ENCODE measurements around the gene TTC28.
"Not testable (repeated sequence)": the region's sequence is repeated elsewhere in the genome, so short reads cannot be mapped to it uniquely, and the experiment has no call there.

TTC28 gene

DNA sequence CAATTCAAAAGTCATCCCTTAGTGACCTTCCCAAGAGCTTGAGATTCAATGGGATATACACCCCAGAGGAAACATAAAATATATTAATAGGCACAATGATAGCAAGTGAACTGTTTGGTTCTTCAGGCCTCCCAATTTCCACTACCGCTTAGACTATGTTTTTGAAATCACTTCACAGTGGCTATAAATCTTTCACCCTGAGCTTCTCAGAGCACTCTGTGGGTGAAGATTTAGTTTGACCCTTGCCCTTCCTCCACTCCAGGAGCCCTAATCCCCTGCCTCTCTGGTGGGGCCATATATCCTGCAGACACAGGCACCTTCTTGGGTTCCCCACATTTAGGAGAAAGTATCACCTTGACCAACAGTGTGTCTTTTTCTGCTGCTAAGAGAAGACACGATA, 573.7 kb downstream of the TTC28 start:
- DNase-seq (ENCODE audit: low read depth in 2 of 2) = no peak

DNA sequence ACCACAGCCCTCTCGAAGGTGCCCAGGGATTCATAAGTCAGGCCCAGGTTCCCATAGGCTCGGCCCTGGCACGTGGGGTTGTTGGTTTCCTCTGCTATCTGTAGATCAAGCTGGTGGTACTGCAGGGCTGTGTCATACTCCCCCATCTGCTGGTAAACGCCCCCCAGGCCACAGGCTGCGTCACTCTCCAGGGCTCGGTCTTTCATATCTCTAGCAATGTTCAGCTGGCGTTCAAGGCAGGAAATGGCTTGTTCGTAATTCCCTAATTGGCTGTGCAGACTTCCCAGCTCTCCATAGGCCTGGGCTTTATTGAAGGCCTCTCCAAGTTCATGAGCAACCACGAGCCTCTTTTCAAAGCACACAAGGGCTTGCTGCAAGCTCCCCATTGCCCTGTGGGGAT, 574.2 kb downstream of the TTC28 start:
- no peak for DNase-seq (ENCODE audit: low read depth in 2 of 2)

DNA sequence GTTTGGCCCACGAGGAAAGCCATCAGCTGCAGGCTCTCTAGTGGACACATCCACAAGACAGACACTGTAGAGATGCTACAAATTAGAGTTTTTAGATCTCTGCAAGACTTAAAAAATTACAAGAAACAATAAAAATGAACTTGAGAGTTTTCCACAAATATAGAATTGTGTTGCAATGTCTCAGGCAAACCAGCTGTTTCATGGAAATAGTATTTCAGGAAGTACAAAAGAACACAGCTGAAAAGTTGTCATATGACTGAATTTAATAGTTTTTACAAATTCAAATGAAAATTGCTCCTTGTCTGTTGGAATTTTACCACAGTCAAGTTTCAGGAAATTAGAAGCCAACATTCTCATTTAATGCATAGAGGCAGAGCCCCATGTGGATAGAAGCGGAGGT, 576.0 kb downstream of the TTC28 start:
- no peak for DNase-seq (ENCODE audit: low read depth in 2 of 2)

DNA sequence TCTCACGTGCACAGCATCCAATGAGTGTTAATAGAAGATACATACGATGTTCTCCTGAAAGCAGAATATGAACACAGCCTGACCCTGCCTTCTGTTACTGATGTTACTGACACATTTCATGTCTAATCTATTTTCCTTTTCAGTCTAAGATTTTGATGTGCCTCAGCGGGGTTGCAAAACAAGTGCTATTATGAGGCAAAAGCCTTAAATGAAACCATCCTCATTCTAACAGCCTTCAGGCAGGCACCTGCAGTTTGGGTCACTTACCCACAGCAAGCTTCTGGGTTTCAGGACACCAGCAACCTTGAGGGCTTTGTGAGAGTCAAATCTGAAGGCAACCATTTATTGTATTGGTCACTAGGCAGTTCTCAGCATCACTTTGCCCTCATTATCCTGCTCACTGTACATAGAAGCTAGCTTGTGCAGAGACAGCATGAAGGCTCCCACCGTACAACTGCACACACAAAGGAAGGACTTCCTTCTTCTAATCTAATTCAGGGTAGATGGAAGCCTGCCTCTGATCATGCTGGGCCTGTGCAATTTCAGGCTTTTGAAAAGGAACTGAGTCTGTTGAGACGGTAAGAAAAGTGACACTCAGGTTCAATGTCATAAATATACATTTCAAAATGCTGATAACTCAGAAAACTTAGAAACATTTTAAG, 577.4 kb downstream of the TTC28 start:
- DNase-seq (ENCODE audit: low read depth in 2 of 2) = no peak

DNA sequence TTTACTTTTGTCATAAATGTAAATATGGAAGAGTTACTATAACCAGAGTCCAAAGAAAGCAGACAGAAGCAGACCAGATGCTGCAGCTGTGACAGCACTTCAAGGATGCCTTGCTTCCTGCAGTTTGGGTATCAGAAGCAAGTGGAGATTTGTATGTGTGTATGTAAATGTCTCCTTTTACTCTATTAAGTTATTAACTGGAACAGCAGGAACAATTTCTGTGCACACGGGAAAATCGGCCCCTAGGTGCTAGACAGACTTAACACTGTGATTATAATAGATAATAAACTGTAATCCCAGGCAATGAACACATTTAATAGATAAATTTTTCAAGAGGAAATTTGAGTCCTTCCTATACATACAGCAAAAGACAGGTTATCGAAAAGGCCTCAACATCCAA, 582.0 kb downstream of the TTC28 start:
- DNase-seq (ENCODE audit: low read depth in 2 of 2) = no peak

DNA sequence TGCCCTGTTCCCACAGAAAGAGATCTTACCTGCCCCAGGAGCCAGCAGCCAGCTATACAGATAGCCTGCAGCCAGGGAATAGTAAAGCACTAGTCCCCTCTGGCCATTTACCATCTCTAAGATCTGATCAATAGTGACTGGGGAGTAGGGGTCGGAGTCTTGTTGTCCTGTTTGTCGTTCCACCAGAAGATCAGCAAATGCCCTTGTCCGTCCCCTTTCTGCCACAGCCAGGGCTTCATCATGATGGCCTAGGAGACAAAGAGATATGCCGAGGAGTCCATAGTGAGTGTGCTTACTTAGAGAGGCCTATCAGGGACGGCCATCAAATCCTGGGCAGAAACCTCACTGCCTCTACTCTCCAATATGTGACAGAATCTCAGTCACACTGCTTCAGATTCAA, 583.5 kb downstream of the TTC28 start:
- no peak for DNase-seq (ENCODE audit: low read depth in 2 of 2)

DNA sequence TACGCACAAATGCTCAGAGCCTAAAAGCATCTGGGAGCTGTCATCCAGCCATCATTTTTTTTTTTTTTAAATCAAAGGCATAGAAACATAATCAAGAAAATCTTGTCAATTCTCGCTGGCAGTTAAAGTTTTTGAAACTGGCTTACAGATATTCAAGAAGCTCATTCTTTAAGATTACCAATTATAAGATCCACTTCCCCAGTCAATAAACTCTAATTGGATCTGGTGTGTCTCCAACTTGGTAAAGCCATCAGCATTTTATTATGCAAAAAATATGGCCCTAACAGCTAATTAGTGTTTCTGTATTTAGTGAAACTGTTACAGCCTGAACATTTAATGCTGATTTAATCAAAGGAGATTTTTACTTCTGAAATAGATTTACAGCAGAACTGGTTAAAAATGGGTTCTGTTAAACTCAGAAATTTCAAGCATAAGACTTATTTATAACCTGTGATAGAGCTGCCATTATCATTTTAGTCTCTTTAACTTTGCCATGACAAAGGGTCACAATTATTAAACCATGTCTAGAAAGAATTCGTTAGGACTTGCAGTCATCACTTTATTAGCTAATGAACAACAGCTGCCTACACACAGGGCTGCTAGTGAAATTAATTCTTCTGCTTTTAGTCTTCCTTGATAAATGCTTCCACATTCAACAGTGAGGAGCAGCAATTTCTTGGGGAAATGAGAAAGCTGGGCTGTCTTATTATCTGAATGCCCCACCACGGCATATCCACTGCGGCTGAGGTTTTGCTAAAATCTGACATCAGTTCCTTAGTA, 584.1 kb downstream of the TTC28 start:
- no peak for DNase-seq (ENCODE audit: low read depth in 2 of 2)

DNA sequence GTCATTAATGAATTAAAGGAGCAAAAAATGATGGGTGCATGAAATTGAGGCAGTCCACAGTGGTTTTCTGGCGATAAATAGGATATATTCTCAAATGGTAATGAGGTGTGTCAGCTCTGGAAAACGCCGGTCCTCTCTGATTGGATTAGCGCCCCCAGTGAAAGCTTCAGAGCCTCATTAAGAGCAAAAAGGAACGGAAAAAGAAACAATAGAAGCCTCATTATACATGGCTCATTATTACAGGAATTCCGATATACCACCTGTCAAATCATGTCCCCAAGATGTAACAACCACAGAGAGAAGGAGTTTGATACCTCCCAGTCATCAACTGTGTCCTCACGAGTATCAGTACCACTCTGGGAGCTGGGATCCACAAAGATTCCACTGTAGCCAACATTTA, 584.9 kb downstream of the TTC28 start:
- DNase-seq (ENCODE audit: low read depth in 2 of 2) = no peak

DNA sequence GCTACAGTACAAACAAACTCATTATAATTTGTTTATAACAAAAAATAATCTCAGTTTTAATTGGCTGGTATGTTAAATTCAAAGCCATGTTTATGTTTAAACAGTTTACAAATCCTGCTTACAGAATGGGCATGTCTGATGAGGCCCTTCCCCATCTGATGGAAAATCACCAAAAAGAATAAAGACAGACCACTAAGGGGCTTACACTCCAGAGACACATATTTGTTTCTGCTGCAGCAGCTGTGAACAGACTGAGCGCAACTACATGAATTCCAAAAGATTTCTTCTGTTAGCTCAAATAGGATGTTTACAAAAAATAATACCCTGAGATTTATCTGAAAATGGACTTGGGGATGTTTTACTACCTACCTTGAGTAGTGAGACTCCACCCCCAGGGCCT, 585.9 kb downstream of the TTC28 start:
- no peak for DNase-seq (ENCODE audit: low read depth in 2 of 2)

DNA sequence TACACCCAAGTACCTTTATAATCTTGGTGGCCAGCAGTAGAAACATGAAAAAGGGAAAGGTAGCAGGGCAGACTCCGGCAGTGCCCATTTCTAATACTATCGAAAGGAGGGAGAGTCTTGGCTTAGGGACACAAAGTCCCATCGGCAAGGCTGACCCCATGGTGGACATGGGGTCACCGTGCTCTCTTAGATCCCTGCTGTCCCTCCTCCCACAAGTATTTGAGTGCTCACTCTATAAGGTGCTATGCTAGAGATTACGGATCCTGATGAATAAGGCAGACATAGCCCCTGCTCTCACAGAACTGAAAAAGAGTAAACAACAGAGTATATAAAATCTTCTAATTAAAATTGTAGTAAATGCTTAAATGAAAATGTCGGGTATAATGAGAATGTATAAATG, 588.2 kb downstream of the TTC28 start:
- DNase-seq (ENCODE audit: low read depth in 2 of 2) = no peak

DNA sequence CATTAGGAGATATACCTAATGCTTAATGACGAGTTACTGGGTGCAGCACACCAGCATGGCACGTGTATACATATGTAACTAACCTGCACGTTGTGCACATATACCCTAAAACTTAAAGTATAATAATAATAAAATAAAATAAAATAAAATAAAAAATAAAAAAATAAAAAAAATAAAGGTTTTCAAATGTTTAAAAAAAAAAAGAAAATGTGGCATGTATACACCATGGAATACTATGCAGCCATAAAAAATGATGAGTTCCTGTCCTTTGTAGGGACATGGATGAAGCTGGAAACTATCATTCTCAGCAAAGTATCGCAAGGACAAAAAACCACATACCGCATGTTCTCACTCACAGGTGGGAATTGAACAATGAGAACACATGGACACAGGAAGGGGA, 590.1 kb downstream of the TTC28 start:
- DNase-seq (ENCODE audit: low read depth in 2 of 2) = not testable (repeated sequence)

DNA sequence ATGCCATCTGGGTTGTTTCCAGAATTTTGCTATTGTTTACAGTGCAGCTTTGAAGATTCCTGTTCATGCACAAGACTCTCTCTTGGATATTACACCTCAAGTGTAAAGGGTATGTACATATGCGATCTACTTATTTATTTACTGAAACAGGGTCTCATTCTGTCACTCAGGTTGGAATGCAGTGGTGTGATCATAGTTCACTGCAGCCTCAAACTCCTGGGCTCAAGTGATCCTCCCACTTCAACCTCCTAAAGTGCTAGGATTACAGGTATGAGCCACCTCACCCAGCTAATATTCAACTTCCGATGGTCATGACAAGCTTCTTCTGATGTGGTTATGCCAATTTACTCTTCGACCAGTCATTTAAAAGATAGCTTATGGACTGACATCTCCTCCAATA, 602.5 kb downstream of the TTC28 start:
- no peak for DNase-seq (ENCODE audit: low read depth in 2 of 2)

DNA sequence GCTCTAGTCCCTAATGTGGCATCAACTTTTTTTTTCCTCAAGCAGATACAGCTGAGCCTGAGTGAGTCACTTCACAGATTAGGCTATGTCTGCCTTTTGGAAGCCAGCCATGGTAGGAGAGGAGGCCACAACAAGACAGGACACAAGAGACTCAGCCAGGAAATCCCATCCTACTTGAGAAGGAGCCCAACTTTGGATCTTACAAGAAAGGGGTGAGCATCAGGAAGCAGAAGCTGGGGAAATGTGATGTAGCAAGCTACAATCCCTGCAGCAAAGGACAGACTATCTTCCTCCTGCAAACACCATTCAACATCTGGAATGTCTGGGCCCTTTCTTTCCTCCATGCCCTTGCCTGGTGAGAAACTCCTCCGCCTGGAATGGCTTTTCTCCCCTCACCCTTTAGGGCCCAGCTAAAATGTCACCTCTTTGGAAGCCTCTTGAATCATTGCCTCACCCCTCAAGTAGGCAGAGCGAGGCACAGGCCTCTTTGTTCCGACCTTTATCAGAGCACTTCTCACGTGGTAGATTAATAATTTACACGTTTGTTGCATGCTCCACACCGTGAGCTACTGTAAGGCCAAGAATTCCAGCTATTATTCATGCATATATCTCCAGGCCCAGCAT, 604.2 kb downstream of the TTC28 start:
- DNase-seq (ENCODE audit: low read depth in 2 of 2) = no peak

DNA sequence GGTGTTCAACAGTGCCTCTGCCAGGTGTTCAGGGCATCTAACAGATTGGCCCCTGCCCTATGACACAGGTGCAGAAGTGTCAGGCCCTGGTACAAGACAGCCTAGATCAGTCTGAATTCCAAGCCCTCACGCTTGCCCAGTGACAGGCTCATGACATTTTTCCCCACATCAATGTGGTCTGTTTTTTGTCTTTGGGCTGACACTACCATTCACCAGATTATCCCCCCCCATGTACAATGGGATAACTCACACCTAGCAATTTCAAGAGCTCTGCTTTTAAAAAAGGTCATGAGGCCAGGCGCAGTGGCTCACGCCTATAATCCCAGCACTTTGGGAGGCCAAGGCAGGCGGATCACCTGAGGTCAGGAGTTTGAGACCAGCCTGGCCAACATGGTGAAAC, 605.1 kb downstream of the TTC28 start:
- DNase-seq (ENCODE audit: low read depth in 2 of 2) = no peak

DNA sequence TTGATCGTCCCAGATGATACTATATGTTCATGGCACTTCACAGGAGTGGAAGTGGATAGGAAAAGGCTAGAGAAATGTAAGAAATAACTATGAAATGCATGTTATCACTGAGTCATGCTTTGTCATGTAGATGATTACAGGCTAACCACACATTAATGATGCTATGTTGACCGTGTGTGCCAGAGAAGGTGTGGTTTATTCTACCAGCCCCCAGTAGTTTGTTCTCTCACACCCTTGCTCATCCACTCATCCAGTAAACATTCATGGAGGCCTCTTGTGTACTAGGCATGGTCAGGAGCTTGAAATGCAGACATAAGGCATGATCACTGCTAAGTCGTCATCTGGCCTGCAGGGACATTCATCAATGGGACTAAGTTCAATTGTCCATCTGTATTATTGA, 607.6 kb downstream of the TTC28 start:
- DNase-seq (ENCODE audit: low read depth in 2 of 2) = no peak

DNA sequence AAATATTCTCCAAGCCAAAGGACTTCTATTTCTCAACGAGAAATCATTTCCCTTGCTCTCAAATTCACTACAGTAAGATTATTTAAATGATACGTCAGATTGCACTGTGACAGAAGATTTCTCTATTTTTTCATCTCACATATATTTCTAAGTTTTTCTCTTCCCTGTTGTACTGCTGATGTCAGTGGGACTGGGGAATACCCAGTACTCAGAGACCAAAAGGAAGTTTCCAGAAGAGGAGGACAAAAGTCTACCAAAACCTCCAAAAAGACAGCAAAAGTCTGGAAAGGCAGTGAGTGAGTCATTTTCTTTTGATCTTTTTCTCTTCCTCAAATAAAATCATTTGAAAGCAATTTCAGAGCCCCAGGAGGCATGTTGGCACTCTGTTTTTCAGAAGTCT, 610.8 kb downstream of the TTC28 start:
- DNase-seq (ENCODE audit: low read depth in 2 of 2) = no peak

DNA sequence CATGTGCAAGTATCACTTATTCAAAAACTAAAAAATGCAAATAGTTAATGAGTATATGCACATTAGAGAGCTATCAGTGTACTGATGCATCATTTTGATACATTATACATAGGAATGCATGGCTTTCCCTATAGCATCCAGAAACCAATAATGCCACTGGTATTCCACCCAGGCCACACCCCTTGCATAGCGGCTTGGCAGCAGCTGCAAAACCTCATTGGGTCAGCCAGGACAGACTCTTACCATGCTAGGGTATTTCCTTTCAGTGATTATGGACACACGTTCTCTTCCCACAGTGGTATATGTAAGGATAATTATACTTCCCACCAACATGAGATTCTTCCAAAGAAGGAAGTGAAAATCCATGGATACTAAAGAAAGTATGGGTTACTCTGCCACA, 614.7 kb downstream of the TTC28 start:
- DNase-seq (ENCODE audit: low read depth in 2 of 2) = no peak

DNA sequence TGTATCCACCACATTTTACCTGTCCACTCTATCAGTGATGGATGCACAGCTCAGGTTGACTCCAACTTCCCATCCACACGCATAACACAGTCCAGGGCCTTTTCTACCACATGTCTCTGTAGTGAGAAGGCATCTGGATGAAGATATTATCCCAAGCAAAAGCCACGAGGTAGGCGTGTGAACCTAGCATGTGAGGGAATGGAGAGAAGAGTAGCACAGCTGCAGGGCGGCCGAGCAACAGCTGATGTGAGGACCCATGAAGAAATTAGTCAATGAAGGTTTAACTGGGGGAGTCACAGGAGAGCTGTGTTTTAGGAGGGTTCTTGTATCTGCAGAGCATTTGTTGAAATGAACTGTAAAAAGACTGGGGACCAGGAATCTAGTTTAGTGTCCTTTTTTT, 616.0 kb downstream of the TTC28 start:
- DNase-seq (ENCODE audit: low read depth in 2 of 2) = no peak

DNA sequence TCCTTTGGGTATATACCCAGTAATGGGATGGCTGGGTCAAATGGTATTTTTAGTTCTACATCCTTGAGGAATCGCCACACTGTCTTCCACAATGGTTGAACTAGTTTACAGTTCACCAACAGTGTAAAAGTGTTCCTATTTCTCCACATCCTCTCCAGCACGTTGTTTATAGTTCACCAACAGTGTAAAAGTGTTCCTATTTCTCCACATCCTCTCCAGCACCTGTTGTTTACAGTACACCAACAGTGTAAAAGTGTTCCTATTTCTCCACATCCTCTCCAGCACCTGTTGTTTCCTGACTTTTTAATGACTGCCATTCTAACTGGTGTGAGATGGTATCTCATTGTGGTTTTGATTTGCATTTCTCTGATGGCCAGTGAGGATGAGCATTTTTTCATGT, 619.0 kb downstream of the TTC28 start:
- not testable (repeated sequence) for DNase-seq (ENCODE audit: low read depth in 2 of 2)

DNA sequence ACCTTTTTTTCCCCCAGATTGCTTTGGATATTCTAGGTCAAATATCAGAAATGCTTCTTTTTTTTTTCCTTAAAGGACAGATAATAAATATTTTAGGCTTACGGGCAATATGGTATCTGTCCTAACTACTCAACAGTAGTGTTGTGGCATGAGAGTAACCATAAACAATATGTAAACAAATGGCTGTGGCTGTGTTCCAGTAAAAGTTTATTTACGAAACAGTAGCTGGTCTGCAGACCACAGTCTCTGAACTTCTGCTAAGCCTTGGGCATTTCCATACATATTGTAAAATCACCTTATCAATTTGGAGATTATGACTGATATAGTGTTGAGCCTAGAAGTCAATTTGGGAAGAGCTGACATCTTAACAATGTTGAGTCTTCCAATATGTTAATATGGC, 621.6 kb downstream of the TTC28 start:
- no peak for DNase-seq (ENCODE audit: low read depth in 2 of 2)

DNA sequence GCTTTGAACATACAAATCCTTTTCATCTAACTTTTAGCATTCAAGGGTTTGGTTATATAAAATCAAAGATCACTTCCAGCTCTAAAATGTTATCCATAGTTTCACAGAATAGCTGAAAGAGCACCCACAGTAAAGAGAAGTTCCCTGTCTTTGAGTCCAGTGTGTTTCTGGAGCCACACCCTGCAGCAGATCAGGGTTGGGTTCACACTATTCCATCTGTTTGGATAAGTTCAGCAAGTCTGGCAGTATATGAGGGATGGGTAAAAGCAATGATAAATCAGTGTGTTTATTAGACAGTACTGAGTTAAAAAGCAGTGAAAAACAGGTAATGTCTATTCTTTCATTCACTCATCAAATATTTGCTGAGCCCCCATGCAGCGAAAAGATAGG, 624.8 kb downstream of the TTC28 start:
- DNase-seq (ENCODE audit: low read depth in 2 of 2) = no peak

DNA sequence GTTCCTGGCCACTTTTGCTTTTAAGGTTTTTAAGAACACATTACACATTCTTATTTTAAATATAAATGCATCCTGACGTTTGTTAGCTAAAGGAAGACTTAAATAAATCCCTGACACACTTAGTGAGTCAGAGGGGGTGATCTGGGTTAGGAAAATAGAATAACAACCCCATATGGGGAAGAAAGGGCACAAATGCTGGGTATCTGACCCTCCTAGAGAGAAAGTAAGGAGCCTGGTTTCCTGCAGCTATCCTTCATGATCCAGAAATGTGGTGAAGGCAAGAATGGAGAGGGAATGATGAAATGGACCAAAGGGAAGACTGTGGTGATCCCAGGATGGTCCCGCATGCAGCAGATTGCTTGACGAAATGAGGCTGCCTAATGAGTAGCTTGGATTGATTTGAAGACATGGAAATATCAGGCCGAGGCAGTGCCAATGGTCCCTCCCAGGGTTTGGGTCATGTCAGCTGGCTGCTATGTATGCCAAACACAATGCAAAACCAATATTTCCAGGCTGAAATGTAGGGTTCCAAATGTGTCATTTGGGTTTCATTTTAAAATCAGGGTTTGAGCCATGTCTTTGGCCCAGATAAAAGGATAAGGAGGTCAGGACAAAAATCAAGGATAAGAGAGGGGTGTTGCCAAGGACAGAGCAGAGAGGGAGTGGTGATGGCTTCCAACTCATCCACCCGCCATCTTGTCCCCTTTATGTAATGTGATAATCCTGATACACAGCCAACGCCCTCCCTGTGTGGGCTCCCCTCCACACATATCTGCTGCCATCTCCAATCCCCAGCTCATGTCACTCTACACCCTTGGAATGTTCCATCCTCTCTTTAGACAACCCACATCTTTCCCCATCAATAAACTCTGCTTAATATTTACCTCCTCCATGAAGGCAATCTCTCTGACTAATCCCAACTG, 625.5 kb downstream of the TTC28 start:
- DNase-seq (ENCODE audit: low read depth in 2 of 2) = no peak

Data from activated CD8-positive, alpha-beta memory T cell treated with anti-CD3 and anti-CD28 coated beads for 4 hours (primary cell).